Smooth muscle cell (in vitro differentiated cells): ENCODE measurements around the gene FBLN7. TPM values are rescaled to one million over a fixed set of nuclear protein-coding genes. Genes with fewer than 3 reads are reported as not detected.

Source experiments
- DNase-seq: peaks from one replicate; lab custom pipeline; 2025; ENCODE audit not compliant: unreplicated experiment; lab: John Stamatoyannopoulos, UW
- H2AFZ ChIP-seq: fragments of 200-600 bp; sonication (generic); 2 replicates; pipeline ENCODE4 v1.6.0; 2016; ENCODE audit warnings: antibody characterized with exemption, low read depth, mild to moderate bottlenecking
- H3F3A ChIP-seq: fragments of 200-600 bp; sonication (generic); 2 replicates; pipeline ENCODE4 v1.6.0; 2017; ENCODE audit warnings: antibody characterized with exemption, low read depth
- H3K27ac ChIP-seq: fragments of 200-600 bp; sonication (generic); 2 replicates; pipeline ENCODE4 v1.5.1; 2016; ENCODE audit warnings: low read depth, mild to moderate bottlenecking
- H3K27me3 ChIP-seq: fragments of 200-600 bp; sonication (generic); 2 replicates; pipeline ENCODE4 v1.6.1; 2016; ENCODE audit warnings: low read depth, mild to moderate bottlenecking
- H3K36me3 ChIP-seq: fragments of 200-600 bp; sonication (generic); 2 replicates; pipeline ENCODE4 v1.5.1; 2016; ENCODE audit warnings: low read depth
- H3K4me1 ChIP-seq: fragments of 200-600 bp; sonication (generic); 2 replicates; pipeline ENCODE4 v1.5.1; 2016; ENCODE audit warnings: low read depth
- H3K4me2 ChIP-seq: fragments of 200-600 bp; sonication (generic); 2 replicates; pipeline ENCODE4 v1.6.0; 2016; ENCODE audit warnings: mild to moderate bottlenecking
- H3K4me3 ChIP-seq: fragments of 200-600 bp; sonication (generic); 2 replicates; pipeline ENCODE4 v1.5.1; 2016; ENCODE audit warnings: mild to moderate bottlenecking
- H3K79me2 ChIP-seq: fragments of 200-600 bp; sonication (generic); 2 replicates; pipeline ENCODE4 v1.6.0; 2016; ENCODE audit warnings: low read depth, mild to moderate bottlenecking
- H3K9ac ChIP-seq: fragments of 200-600 bp; sonication (generic); 2 replicates; pipeline ENCODE4 v1.6.0; 2016; ENCODE audit warnings: low read depth
- H3K9me3 ChIP-seq: fragments of 200-600 bp; sonication (generic); replicated peaks from 2 replicates; pipeline ENCODE4 v1.5.1; 2016; ENCODE audit warnings: low read depth
- H4K20me1 ChIP-seq: fragments of 200-600 bp; sonication (generic); 2 replicates; pipeline ENCODE4 v1.6.0; 2016; ENCODE audit warnings: low read depth
- WGBS: methylation state at CpG from one replicate; pipeline ENCODE4 v1.1.7; 2016; ENCODE audit warnings: low lambda C conversion rate; 5-methylcytosine and 5-hydroxymethylcytosine counted together
- polyA plus RNA-seq: library from polyadenylated mRNA; unstranded; fragments of >200 nt; fragmentation: Nextera tagmentation; extraction: Ambion mirVana; gene quantifications from 2 replicates; pipeline ENCODE4 v1.2.1, GENCODE V29; 2016
- total RNA-seq: library from RNA; depleted of rRNA; stranded (reverse); fragments of >200 nt; gene quantifications from 2 replicates; pipeline ENCODE4 v1.2.3, GENCODE V29; 2014
- TF ChIP-seq, protein P1 (sequence below): fragments of 200-600 bp; sonication (generic); IDR thresholded peaks from 2 replicates; pipeline ENCODE4 v1.5.1; 2017; ENCODE audit warnings: borderline replicate concordance, mild to moderate bottlenecking, antibody characterized with exemption; ENCODE audit not compliant: insufficient read depth, poor library complexity, severe bottlenecking

Gene FBLN7
- total and polyA plus RNA-seq, 2 experiments from 2014 or later: 1.1 to 2.7 TPM

DNA sequence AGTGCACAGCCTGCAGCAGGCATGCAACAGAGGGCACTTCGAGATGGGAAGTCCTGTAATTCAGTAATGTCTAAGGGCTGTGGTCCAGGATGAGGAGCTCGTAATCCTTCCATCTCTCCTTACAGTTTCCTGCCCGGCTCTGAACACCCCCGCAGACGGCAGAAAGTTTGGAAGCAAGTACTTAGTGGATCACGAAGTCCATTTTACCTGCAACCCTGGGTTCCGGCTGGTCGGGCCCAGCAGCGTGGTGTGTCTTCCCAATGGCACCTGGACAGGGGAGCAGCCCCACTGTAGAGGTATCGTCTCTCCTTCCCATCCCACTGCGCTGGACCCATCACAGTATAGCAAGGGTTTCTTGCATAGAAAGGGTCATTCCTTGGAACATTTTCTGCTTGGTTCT is 26.7 kb downstream of the FBLN7 start:
- no peaks in the 10 kb centered on the region for H3K79me2 ChIP-seq
- WGBS: 91% methylated on average over 11 of the region's 11 CpGs
- H2AFZ ChIP-seq: no peak overlapping the region
- H3K4me3 ChIP-seq: no peak overlapping the region
- H3K36me3 ChIP-seq: no peaks in the 10 kb centered on the region
- DNase-seq: no peak
- H3K9me3 ChIP-seq: no peaks in the 10 kb centered on the region
- H3K27ac ChIP-seq: no peak overlapping the region
- no peaks in the 10 kb centered on the region for H3F3A ChIP-seq
- no peak overlapping the region for H3K4me2 ChIP-seq
- H4K20me1 ChIP-seq: no peaks in the 10 kb centered on the region
- no peaks in the 10 kb centered on the region for H3K27me3 ChIP-seq
- TF ChIP-seq, protein P1, sequence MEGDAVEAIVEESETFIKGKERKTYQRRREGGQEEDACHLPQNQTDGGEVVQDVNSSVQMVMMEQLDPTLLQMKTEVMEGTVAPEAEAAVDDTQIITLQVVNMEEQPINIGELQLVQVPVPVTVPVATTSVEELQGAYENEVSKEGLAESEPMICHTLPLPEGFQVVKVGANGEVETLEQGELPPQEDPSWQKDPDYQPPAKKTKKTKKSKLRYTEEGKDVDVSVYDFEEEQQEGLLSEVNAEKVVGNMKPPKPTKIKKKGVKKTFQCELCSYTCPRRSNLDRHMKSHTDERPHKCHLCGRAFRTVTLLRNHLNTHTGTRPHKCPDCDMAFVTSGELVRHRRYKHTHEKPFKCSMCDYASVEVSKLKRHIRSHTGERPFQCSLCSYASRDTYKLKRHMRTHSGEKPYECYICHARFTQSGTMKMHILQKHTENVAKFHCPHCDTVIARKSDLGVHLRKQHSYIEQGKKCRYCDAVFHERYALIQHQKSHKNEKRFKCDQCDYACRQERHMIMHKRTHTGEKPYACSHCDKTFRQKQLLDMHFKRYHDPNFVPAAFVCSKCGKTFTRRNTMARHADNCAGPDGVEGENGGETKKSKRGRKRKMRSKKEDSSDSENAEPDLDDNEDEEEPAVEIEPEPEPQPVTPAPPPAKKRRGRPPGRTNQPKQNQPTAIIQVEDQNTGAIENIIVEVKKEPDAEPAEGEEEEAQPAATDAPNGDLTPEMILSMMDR: no peak
- no peaks in the 10 kb centered on the region for H3K4me1 ChIP-seq
- no peak overlapping the region for H3K9ac ChIP-seq

DNA sequence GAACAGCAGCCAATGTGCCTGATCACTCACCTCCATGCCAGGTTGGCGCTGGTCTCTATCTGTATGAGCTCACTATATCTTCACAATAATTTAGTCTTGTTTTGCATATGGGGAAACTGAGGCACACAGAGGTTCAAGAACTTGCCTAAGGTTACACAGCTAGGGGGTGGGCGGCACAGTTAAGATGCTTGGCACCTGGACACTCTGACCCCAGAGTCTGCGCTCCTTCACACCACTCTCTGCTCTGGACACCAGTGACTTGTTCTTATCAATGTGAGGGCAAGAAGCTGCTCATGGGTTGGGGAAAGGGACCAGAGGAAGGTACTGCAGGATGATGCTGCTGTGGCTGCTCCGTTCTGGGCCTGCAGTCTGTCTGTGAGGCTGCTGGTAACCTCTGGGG is 27.1 kb downstream of the FBLN7 start:
- WGBS: 95% methylated on average over 4 of the region's 4 CpGs
- DNase-seq: no peak
- TF ChIP-seq, protein P1: no peak

DNA sequence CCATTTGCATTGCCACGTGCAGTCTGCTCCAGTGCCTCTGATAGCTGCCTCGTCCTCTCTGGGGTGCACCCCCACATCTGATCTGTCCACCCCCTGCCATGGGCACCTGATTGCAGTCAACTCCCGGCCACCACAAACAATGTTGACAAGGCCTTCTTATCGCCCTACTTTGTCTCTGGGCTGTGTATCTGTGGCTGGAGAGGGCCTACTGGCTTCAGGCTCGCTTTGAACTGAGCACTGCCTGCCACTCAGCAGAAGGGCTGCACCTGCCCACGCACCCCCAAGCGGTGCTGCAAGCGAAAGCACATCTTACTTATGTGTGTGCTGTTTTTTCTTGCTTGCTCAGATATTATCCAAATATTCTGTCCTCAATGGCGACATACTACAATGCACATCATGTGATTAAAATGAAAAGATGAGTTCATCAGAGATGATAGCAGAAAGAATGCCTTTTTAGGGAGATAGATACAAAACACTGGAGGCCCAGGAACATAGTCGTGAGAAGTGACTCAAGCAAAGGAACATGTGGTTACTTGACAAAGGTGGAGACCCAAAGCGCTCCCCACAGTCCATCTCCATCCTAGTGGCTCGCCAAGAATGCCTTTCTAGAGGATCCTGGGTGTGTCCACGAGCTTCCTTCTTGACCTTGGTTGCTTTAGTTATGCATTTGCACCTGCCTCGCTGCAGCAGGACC is 28.8 kb downstream of the FBLN7 start:
- Histone ChIP-seq H2AFZ (no peak overlapping the region), H3K4me1 (no peaks in the 10 kb centered on the region), H3F3A (no peaks in the 10 kb centered on the region), H3K4me2 (no peak overlapping the region), H3K9ac (no peak overlapping the region), H4K20me1 (no peaks in the 10 kb centered on the region), H3K79me2 (no peaks in the 10 kb centered on the region), H3K9me3 (no peaks in the 10 kb centered on the region), H3K27me3 (no peaks in the 10 kb centered on the region), H3K27ac (no peak overlapping the region), H3K4me3 (no peak overlapping the region), H3K36me3 (no peaks in the 10 kb centered on the region)
- 86% methylated on average over 14 of the region's 14 CpGs for WGBS
- TF ChIP-seq, protein P1: no peak
- no peak for DNase-seq

More for the DNA sequence above, 27.1 kb downstream of the FBLN7 start:
- Histone ChIP-seq H4K20me1 (no peaks in the 10 kb centered on the region), H3K4me1 (no peaks in the 10 kb centered on the region), H3K4me2 (no peak overlapping the region), H3F3A (no peaks in the 10 kb centered on the region), H3K79me2 (no peaks in the 10 kb centered on the region), H3K27ac (no peak overlapping the region), H3K9me3 (no peaks in the 10 kb centered on the region), H3K4me3 (no peak overlapping the region), H3K9ac (no peak overlapping the region), H2AFZ (no peak overlapping the region), H3K27me3 (no peaks in the 10 kb centered on the region), H3K36me3 (no peaks in the 10 kb centered on the region)

DNA sequence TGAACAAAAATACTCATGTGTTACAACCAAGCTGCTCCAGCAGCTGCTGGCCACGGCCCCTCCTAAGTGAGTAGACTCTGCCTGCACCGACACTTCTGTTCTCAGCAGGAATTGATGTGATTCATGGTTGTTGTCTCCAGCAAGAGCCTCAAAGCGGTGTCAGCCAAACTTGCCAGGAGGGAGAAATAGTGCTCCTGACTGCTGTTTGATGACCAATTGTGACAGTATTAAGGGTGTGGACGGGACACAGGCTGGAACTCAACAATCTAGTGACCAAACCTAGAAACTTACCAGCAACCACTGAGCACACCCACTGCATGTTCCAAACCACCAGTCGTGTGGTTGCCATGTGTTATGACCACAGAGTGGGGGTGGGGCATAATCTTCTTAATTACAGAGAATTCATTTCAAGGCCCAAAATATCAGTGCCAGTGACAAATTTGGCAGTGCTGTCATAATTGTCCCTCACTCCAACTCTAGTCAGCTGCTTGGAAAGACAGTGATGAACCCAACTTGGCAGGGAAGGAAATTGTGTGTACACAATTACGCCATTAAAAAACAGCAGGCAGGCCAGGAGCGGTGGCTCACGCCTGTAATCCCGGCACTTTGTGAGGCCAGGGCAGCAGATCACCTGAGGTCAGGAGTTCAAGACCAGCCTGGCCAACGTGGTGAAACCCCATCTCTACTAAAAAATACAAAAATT is 30.4 kb downstream of the FBLN7 start:
- no peak overlapping the region for H3K27ac ChIP-seq
- H2AFZ ChIP-seq: no peak overlapping the region
- no peak for DNase-seq

More for the DNA sequence above, 30.4 kb downstream of the FBLN7 start:
- H3K4me3 ChIP-seq: no peak overlapping the region
- H3K4me2 ChIP-seq: no peak overlapping the region
- H4K20me1 ChIP-seq: no peaks in the 10 kb centered on the region
- no peaks in the 10 kb centered on the region for H3F3A ChIP-seq
- TF ChIP-seq, protein P1: no peak
- H3K79me2 ChIP-seq: no peaks in the 10 kb centered on the region
- no peaks in the 10 kb centered on the region for H3K36me3 ChIP-seq
- H3K9ac ChIP-seq: no peak overlapping the region
- WGBS: 85% methylated on average over 10 of the region's 10 CpGs
- peaks cover 5% of the 10 kb centered on the region for H3K27me3 ChIP-seq
- no peaks in the 10 kb centered on the region for H3K4me1 ChIP-seq
- no peaks in the 10 kb centered on the region for H3K9me3 ChIP-seq
